Gastrocnemius medialis (tissue), 4 donors: Measurements from ENCODE around the gene ATP2B1. TPM values are rescaled to one million over a fixed set of nuclear protein-coding genes. Genes with fewer than 3 reads are reported as not detected.
A peak's percentile ranks its signal among the peaks of the same experiment; 100 is the strongest.

Experiments
- ATAC-seq, 2 donors: fragments of 150-250 bp; one replicate each; pipeline ENCODE4 v1.9.1; 2016
- DNase-seq, 2 donors: peaks; one replicate each; pipeline ENCODE4 v3.0.0-alpha.2; 2019
- H3K27ac ChIP-seq, 4 donors: fragments of 200-600 bp; sonication (generic); 1 replicate in 1 of 4; 2 replicates in 3 of 4; pipeline ENCODE4 v1.5.1; 2016 to 2018; ENCODE audit warnings: mild to moderate bottlenecking in 2 of 4, moderate library complexity in 1 of 4
- H3K27me3 ChIP-seq, 3 donors: fragments of 200-600 bp; sonication (generic) in 2 of 3; 1 replicate in 1 of 3; 2 replicates in 2 of 3; pipeline versions ENCODE4 v1.5.1 to v1.6.0; 2016 to 2019; ENCODE audit warnings: mild to moderate bottlenecking in 1 of 3, moderate library complexity in 1 of 3
- H3K36me3 ChIP-seq, 2 donors: fragments of 200-600 bp; sonication (generic) in 1 of 2; one replicate each; pipeline ENCODE4 v1.5.1; 2017 to 2018
- H3K4me1 ChIP-seq, 2 donors: fragments of 200-600 bp; sonication (generic) in 1 of 2; one replicate each; pipeline ENCODE4 v1.5.1; 2016 to 2017; ENCODE audit warnings: mild to moderate bottlenecking in 2 of 2
- H3K4me3 ChIP-seq, 4 donors: fragments of 200-600 bp; sonication (generic) in 3 of 4; 1 replicate in 1 of 4; 2 replicates in 3 of 4; pipeline ENCODE4 v1.5.1; 2016 to 2019; ENCODE audit warnings: mild to moderate bottlenecking in 2 of 4
- H3K9me3 ChIP-seq, 3 donors: fragments of 200-600 bp; sonication (generic) in 2 of 3; 1 replicate in 1 of 3; 2 replicates in 2 of 3; pipeline ENCODE4 v1.5.1; 2016 to 2019
- CTCF ChIP-seq, 5 experiments: fragments of 450-650 bp in 3 of 5; fragments of 200-600 bp in 2 of 5; sonication (generic) in 2 of 5; IDR thresholded peaks in 4 of 5; conservative IDR thresholded peaks in 1 of 5; 1 replicate in 4 of 5; 2 replicates in 1 of 5; pipeline ENCODE4 v1.5.1; 2016 to 2019; ENCODE audit warnings: antibody characterized with exemption in 5 of 5, mild to moderate bottlenecking in 3 of 5, moderate library complexity in 3 of 5
- POLR2A ChIP-seq, 2 donors: fragments of 450-650 bp; IDR thresholded peaks; one replicate each; pipeline ENCODE4 v1.6.1; 2017; ENCODE audit warnings: antibody characterized with exemption in 2 of 2, mild to moderate bottlenecking in 2 of 2, moderate library complexity in 2 of 2
- in situ Hi-C, 4 donors: fragments of 200-750 bp; cut with MboI; loops; one replicate each; pipeline versions ENCODE4 v1.15.0 to v1.8.0; 2017; ENCODE audit warnings: low sequenced_read_pairs in 4 of 4
- intact Hi-C: fragments of 100-400 bp; cut with DNase I; formaldehyde crosslinking; loops from one replicate; pipeline ENCODE4 v1.15.1; 2023; ENCODE audit warnings: low total_unique reads
- total RNA-seq, 4 donors: library from RNA; depleted of rRNA; stranded (reverse); fragments of >200 nt; gene quantifications; one replicate each; pipeline versions ENCODE4 v1.1.0 to v1.2.3, GENCODE V29; 2016

The ATP2B1 gene
- total RNA-seq, 4 donors from 2014 or later, result 32.9 to 52.8 (median 47.1) TPM

- no peaks in the 10 kb centered on the region for H3K9me3 ChIP-seq
- peaks cover 18 to 34% of the 10 kb centered on the region in 2 donors for H3K4me1 ChIP-seq
- peak; percentile 82 to 84 for ATAC-seq
- peak; percentile 97 to 98 for TF ChIP-seq POLR2A (IDR thresholded peaks at IDR 0.05)
- peak in 2 of 5 experiments; percentile 42 to 59 for TF ChIP-seq CTCF (IDR thresholded peaks at IDR 0.05 in 4 of 5, conservative IDR thresholded peaks at IDR 0.05 in 1 of 5)
- peak; percentile 98 to 99 for DNase-seq
- no peaks in the 10 kb centered on the region for H3K36me3 ChIP-seq
- intact Hi-C loops (loop anchor here (1.0 to 10.0 kb wide), 5 partner anchors 14 to 1565 kb away; partner anchors contain the start of genes CEP290, POC1B and TMTC3), in situ Hi-C loops (no loop called here)
- no peaks in the 10 kb centered on the region for H3K27me3 ChIP-seq
- peak overlapping the region; percentile 97 to 99 (median 98) for H3K27ac ChIP-seq
- H3K4me3 ChIP-seq, result peak overlapping the region; percentile 76 to 96 (median 92)
These were observed 738 bp upstream of the ATP2B1 start for GRCh38 chr12:89709157-89709994.

DNA sequence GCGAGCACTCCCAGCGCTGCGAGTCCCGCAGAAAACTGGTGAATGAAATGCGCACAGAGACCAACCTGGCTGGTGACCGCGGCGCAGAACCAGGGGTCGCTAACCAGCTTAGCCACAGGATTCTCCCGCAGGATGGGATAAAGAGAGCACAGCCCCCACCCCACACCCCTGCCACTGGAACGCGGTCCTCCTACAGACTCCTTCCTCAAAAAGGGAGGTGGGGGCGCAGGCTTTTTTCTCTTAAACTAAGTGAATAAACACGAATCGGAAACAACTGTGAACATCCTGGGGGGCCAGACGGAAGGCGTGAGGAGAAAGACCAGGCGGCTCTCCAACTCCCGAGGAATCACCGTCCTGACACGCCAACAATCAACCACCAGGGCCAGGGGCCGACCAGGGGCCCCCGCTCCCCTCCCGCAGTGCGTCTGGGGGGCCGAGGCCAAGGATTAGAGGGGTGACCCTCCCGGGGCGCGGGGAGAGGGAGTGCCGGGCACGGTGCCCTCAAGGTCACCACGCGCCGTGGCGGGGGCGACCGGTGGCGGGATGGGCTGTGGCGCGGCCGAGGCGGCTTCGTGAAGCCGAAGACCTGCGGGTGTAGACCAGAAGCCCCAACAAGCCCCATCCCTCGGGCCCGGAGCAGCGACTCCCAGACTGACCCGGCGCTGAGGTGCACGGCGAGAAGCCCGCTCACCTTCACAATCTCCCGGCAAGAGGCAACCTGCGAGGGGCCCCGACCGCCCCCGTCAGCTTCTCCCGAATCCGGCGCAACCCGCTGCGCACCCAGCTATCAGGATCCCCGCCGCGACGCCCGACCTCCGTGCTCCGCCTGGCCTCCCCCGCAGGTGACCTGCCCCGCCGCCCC lies 704 bp downstream of the ATP2B1 start:
- Histone ChIP-seq H3K9me3 (no peaks in the 10 kb centered on the region), H3K27me3 (no peaks in the 10 kb centered on the region), H3K27ac (peak overlapping the region; percentile 97 to 99 (median 98)), H3K36me3 (no peaks in the 10 kb centered on the region), H3K4me3 (peak overlapping the region; percentile 76 to 96 (median 92)), H3K4me1 (peaks cover 31 to 47% of the 10 kb centered on the region in 2 donors)
- TF ChIP-seq CTCF (IDR thresholded peaks at IDR 0.05 in 4 of 5, conservative IDR thresholded peaks at IDR 0.05 in 1 of 5) (peak in 1 of 5 experiments; percentile 25), POLR2A (IDR thresholded peaks at IDR 0.05) (no peak)
- intact Hi-C loops (loop anchor here (5.0 to 10.0 kb wide), 3 partner anchors 161 to 1563 kb away; partner anchors contain the start of genes CEP290, POC1B and TMTC3), in situ Hi-C loops (no loop called here)
- ATAC-seq (peak; percentile 0), DNase-seq (peak; percentile 5 to 49)

GRCh38 chr12:89706986-89707702 lies 1.5 kb downstream of the ATP2B1 start:
- ATAC-seq (no peak), DNase-seq (peak in 1 of 2 donors; percentile 32)
- Histone ChIP-seq H3K9me3 (no peaks in the 10 kb centered on the region), H3K27ac (peak overlapping the region; percentile 97 to 99 (median 98)), H3K4me1 (peaks cover 31 to 55% of the 10 kb centered on the region in 2 donors), H3K36me3 (no peaks in the 10 kb centered on the region), H3K4me3 (peak overlapping the region; percentile 76 to 96 (median 92)), H3K27me3 (no peaks in the 10 kb centered on the region)
- intact Hi-C loops, result loop anchor here (5.0 to 10.0 kb wide), 3 partner anchors 160 to 1562 kb away; partner anchors contain the start of genes CEP290, POC1B and TMTC3
- TF ChIP-seq CTCF (IDR thresholded peaks at IDR 0.05 in 4 of 5, conservative IDR thresholded peaks at IDR 0.05 in 1 of 5) (no peak), POLR2A (IDR thresholded peaks at IDR 0.05) (no peak)
- in situ Hi-C loops, result no loop called here

DNA sequence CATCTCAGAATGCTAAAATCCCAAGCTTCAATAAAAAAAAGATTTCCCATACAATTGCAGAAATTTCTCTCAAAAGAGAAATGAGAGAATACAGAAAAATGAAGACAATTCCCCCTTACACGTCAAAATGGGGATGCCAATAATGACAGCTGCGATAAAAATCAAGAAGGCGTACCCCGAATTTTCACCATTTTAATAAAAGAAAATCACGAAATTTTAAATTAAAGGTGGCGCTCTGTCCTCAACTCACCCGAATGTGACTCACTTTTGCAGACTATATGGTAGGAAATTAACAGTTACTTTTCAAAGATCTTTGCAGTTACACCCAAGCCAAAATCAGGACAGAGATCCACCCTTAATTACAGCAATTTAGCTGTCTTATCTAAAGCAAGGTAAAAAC lies 2.1 kb downstream of the ATP2B1 start:
- Histone ChIP-seq H3K27ac (peak overlapping the region; percentile 97 to 99 (median 98)), H3K27me3 (no peaks in the 10 kb centered on the region), H3K36me3 (no peaks in the 10 kb centered on the region), H3K4me1 (peaks cover 31 to 58% of the 10 kb centered on the region in 2 donors), H3K4me3 (peak overlapping the region; percentile 76 to 96 (median 92)), H3K9me3 (no peaks in the 10 kb centered on the region)
- in situ Hi-C loops, result no loop called here
- intact Hi-C loops, result loop anchor here (5.0 to 10.0 kb wide), 3 partner anchors 159 to 1562 kb away; partner anchors contain the start of genes CEP290, POC1B and TMTC3
- TF ChIP-seq POLR2A (IDR thresholded peaks at IDR 0.05) (no peak), CTCF (IDR thresholded peaks at IDR 0.05 in 4 of 5, conservative IDR thresholded peaks at IDR 0.05 in 1 of 5) (no peak)
- DNase-seq (no peak), ATAC-seq (no peak)
